NCI-H146 (cell line): Measurements from ENCODE around the gene MYH7B.
A peak's percentile ranks its signal among the peaks of the same experiment; 100 is the strongest.

Experiments
- DNase-seq: peaks from one replicate; lab custom pipeline; 2025; lab: John Stamatoyannopoulos, UW

Gene MYH7B

GRCh38 chr20:34955231-34956040 is at the start of gene MYH7B, which contains the start of gene GSS:
MYH7B (plus strand) TSS chr20:34955868; CDS start chr20:34978006, 22,138 bp downstream.
GSS (minus strand) TSS chr20:34955806; CDS start chr20:34951852, 3,954 bp downstream.
- peak; percentile 99 for DNase-seq

- no peak for DNase-seq
Measured at GRCh38 chr20:34907616-34908469, 47.8 kb upstream of the MYH7B start.

DNA sequence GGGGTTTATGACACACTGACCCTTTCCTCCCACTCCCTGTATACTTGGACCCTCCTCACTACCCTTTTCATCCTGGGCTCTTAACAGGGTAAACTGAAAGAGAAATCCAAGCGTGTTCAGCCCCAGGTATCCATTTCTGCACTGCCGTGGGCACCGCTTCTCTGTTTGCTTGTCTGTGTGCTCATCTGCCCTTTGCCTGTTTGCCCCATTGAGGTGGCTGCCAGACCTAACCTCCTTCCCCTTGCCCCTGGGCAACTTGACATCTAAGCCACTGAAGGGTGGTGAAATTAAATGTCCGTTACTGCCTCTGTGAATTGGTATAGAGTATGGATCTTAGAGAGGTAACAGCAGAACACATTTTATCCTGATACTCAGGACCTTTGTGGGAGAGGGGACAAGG is 40.5 kb upstream of the MYH7B start:
- DNase-seq, result no peak

GRCh38 chr20:34915749-34916455 is 39.8 kb upstream of the MYH7B start:
- no peak for DNase-seq

DNA sequence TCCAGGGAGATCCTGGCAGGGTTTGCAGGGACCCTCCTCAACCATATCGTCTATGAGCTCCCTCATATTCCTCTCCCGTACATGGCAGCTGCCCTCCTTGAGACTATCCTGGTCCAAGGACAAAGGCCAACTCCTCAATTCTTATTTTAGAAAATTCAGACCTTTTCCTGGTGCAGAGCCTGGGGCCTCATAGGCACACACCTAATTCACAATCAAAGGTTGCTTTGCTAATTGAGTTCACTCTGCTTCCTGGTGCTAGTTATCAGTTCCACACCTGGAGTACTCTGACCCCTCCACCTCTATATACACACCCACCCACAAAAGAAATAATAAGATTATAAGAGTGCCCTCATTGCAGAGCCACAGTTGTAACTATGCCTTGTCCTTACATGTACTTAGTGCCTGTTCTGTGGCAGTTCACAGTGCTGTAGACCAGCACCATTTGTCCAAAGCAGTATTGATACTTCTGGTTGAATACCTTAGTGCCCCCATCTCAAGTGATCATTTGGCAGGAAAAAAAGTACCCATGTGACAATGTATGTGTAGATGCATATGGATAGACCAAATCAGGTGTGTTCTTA is 38.8 kb upstream of the MYH7B start:
- DNase-seq, result peak; percentile 37

DNA sequence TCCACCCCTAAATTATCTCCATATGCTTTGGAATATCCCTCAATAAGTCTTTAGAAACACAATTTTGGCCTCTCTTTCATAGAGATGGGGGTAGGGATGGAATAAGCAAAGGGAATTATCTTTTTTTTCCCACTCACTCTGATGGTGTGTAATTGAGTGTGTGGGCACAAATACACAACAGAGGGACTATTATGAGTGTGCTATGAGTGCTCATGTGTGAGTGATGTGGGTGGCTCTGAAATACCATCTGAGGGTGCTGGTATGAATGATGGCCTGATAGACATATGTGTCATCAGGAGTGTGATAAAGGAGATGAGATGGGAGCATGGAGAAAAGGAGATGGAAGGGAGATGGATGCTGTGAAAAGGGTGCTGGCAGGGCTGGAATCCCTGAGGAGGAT is 35.6 kb upstream of the MYH7B start:
- no peak for DNase-seq

GRCh38 chr20:34921436-34921835 is 34.2 kb upstream of the MYH7B start:
- DNase-seq, result no peak

GRCh38 chr20:34922654-34923381 is 32.9 kb upstream of the MYH7B start:
- DNase-seq, result no peak

DNA sequence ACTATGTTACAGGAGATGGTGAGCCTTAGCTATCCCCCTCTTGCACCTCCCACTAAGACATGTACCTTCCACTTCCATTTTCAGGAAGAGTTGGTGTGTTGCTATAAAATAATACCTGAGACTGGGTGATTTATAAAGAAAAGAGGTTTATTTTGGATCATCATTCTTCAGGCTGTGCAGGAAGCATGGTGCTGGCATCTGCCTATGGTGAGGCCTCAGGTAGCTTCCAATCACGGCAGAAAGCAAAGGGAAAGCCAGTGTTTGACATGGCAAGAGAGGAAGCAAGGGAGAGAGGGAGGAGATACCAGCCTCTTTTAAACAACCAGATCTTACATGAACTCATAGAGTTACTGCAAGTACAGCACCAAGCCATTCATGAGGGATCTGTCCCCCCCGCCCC is 32.3 kb upstream of the MYH7B start:
- no peak for DNase-seq

- DNase-seq, result no peak
Measured at GRCh38 chr20:34925341-34925740, 30.3 kb upstream of the MYH7B start.

DNA sequence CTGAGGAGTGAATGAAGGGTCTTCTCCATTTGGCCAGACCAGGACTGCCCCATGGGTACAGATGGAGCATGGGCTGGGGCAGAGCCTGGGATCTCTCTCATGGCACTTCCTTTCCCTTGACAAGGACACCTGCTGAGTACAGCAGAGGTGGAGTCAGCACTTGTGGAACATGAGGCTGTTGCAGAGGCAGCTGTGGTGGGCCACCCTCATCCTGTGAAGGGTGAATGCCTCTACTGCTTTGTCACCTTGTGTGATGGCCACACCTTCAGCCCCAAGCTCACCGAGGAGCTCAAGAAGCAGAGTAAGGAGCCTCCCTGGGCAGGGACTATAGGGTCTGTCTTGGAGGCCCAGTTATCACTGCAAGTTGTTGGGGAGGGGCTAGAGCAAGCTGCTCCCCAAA is 29.7 kb upstream of the MYH7B start:
- DNase-seq, result no peak

GRCh38 chr20:34926581-34926980 is 29.1 kb upstream of the MYH7B start:
- DNase-seq, result no peak

GRCh38 chr20:34927736-34928135 is 27.9 kb upstream of the MYH7B start:
- DNase-seq, result no peak

DNA sequence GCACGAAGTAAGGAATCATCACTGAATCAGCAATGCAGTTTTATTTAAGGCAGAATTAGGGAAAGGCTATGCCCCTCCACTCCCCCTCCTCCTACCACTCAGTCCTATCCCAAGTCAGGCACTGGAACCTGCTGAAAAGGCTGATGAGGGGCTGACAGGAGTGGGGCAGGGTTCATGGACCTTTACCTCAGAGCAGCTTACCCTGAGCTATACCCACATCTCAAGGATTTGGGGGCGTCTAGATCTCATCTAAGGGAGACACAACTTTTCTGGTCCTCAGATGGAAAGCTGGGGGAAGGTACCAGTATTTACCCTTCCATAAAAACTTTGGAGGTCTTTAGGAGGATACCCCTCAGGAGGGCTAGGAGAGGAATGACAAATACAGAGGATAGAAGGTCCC is 27.3 kb upstream of the MYH7B start:
- no peak for DNase-seq

- no peak for DNase-seq
Measured at GRCh38 chr20:34931771-34932170, 23.9 kb upstream of the MYH7B start.

DNA sequence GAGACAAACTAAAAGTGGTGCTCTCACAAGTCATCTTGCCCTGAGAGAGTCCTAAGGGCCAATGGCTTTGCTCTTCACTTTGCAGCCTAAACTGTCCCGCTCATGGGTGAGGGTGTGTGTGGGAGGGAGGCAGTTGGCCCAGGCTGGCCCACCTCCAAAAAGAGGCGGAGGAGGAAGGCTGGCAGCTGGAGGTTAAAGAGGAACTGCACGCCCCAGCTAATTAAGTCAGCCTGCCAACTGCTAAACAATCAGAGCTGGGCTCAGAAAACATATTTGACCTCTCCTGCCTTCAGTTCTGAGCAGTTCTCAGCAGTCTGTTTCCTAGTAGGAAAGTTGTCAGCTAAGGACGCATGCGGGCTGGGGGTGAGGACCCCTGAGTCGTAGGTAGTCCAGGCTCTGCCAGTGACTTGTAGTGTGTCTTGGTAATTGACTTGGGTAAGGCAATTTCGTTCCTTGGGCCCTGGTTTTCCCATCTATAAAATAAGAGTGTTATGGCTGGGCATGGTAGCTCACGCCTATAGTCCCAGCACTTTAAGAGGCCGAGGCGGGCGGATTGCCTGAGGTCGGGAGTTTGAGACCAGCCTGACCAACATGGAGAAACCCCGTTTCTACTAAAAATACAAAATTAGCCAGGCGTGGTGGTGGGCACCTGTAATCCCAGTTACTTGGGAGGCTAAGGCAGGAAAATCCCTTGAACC is 17.1 kb upstream of the MYH7B start:
- DNase-seq, result no peak

DNA sequence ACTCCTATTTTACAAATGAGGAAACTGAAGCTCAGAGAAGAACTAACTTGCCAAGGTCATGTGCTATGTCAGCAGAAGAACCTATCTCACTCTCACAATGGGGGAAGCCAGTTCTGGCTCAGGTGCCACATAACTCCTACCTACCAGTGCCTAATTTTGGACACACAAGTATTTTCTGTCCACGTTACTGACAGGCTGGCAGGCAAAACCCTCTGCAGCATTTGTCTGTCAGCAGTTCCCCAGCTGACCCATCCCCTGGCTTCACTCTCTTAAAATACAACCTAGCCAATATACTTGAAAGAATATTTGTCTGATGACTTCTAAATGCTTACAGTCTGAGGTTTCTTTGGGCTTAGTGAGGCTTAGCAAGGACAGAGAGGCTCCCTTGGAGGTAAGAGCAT is 15.6 kb upstream of the MYH7B start:
- DNase-seq, result no peak

DNA sequence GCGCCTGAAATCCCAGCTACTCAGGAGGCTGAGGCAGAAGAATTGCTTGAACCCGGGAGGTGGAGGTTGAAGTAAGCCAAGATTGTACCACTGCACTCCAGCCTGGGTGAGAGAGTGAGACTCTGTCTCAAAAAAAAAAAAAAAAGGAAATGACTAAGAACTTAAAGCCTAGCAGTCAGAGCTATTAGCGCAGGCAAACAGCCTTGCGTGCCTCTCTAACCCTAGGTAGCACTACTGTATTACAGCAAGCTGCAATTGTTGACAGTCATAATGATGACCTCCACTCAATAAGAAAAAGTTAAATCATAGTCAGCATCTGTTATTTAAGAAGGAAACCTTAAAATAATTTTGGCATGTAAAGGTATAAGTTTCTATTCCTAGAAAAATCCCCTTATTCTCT is 14.4 kb upstream of the MYH7B start:
- no peak for DNase-seq

- no peak for DNase-seq
Measured at GRCh38 chr20:34942301-34942700, 13.4 kb upstream of the MYH7B start.

- DNase-seq, result no peak
Measured at GRCh38 chr20:34943808-34944567, 11.7 kb upstream of the MYH7B start.
